ENCODE data around the gene ESF1. TPM values are rescaled to one million over a fixed set of nuclear protein-coding genes. Genes with fewer than 3 reads are reported as not detected.

ESF1 gene
- total and polyA plus RNA-seq, 2 donors (not counting 1 experiment from before 2014, with no cell fraction given) = 0.81 to 13.9 TPM

GRCh38 chr20:13758884-13759283 is 25.8 kb downstream of the ESF1 start:
- no peaks in the 10 kb centered on the region for H3K9me3 ChIP-seq (ENCODE audit: control extremely low read depth in 1 of 3, control insufficient read depth in 2 of 3, insufficient read depth in 1 of 3, low read length in 2 of 3)
- H3K79me2 ChIP-seq (ENCODE audit: control insufficient read depth, insufficient read depth, low read length) = no peaks in the 10 kb centered on the region
- POLR2A ChIA-PET = no interaction called here
- no peak overlapping the region for H3K9ac ChIP-seq (ENCODE audit: low read length)
- H3K4me1 ChIP-seq (ENCODE audit: control insufficient read depth in 2 of 2, insufficient read depth in 2 of 2, low read length in 2 of 2) = no peaks in the 10 kb centered on the region
- H3K4me2 ChIP-seq (replicated peaks; ENCODE audit: low read depth, low read length, poor library complexity, severe bottlenecking) = no peak overlapping the region
- whole genome bisulfite sequencing (ENCODE audit: insufficient coverage) = no CpG with 5 or more reads among the region's 1 CpG
- no peaks in the 10 kb centered on the region for H3K27me3 ChIP-seq (replicated peaks in 1 of 4; ENCODE audit: control extremely low read depth in 1 of 4, control insufficient read depth in 3 of 4, insufficient read depth in 4 of 4, low read length in 3 of 4)
- H3K36me3 ChIP-seq (replicated peaks in 1 of 2; ENCODE audit: control extremely low read depth in 1 of 2, control insufficient read depth in 1 of 2, extremely low read depth in 1 of 2, insufficient read depth in 2 of 2, low read length in 1 of 2) = peaks cover 0 to 38% of the 10 kb centered on the region in 2 experiments
- intact Hi-C loops (cut with micrococcal nuclease) = no loop called here
- ATAC-seq (ENCODE audit: low read depth) = no peak
- no peak for DNase-seq
- no peaks in the 10 kb centered on the region for H3K27me3 Mint-ChIP-seq
- H3K4me3 Mint-ChIP-seq = no peak overlapping the region
- no peak for TF ChIP-seq CTCF (IDR thresholded peaks at IDR 0.05)
- TF ChIP-seq EZH2 (IDR thresholded peaks at IDR 0.05; ENCODE audit: borderline replicate concordance, insufficient read depth, low read depth, low read length, poor library complexity, severe bottlenecking) = no peak
- H2AFZ ChIP-seq (ENCODE audit: insufficient read depth, low read depth, low read length, poor library complexity, severe bottlenecking) = no peak overlapping the region
- CTCF ChIA-PET = interaction anchor here (1.6 kb wide), 1 partner anchor 16 kb away, joined by 3 read pairs; no protein-coding TSS in a partner anchor
- no peak overlapping the region for H3K4me3 ChIP-seq (ENCODE audit: control extremely low read depth in 1 of 5, extremely low read depth in 1 of 5, insufficient read depth in 1 of 5, low read depth in 2 of 5, low read length in 4 of 5)
- H3K27ac Mint-ChIP-seq = no peak overlapping the region
- no peak overlapping the region for H3K27ac ChIP-seq (ENCODE audit: low read length in 2 of 2)
- peaks cover 7% of the 10 kb centered on the region for H3K4me1 Mint-ChIP-seq
- H4K20me1 ChIP-seq (ENCODE audit: control insufficient read depth, insufficient read depth, low read length, poor library complexity, severe bottlenecking) = no peaks in the 10 kb centered on the region
- H3K9me3 Mint-ChIP-seq (ENCODE audit: insufficient read depth) = no peaks in the 10 kb centered on the region

GRCh38 chr20:13756551-13756950 is 28.2 kb downstream of the ESF1 start:
- H2AFZ ChIP-seq (ENCODE audit: insufficient read depth, low read depth, low read length, poor library complexity, severe bottlenecking) = no peak overlapping the region
- H4K20me1 ChIP-seq (ENCODE audit: control insufficient read depth, insufficient read depth, low read length, poor library complexity, severe bottlenecking) = no peaks in the 10 kb centered on the region
- Mint-ChIP-seq H3K4me1 (peaks cover 7% of the 10 kb centered on the region), H3K27ac (no peak overlapping the region), H3K27me3 (no peaks in the 10 kb centered on the region), H3K4me3 (no peak overlapping the region), H3K9me3 (ENCODE audit: insufficient read depth) (no peaks in the 10 kb centered on the region)
- CTCF ChIA-PET = interaction anchor here (2.6 kb wide), 1 partner anchor 16 kb away, joined by 12 read pairs; no protein-coding TSS in a partner anchor
- H3K9ac ChIP-seq (ENCODE audit: low read length) = no peak overlapping the region
- POLR2A ChIA-PET = no interaction called here
- H3K9me3 ChIP-seq (ENCODE audit: control extremely low read depth in 1 of 3, control insufficient read depth in 2 of 3, insufficient read depth in 1 of 3, low read length in 2 of 3) = no peaks in the 10 kb centered on the region
- intact Hi-C loops (cut with micrococcal nuclease) = no loop called here
- no peak for TF ChIP-seq EZH2 (IDR thresholded peaks at IDR 0.05; ENCODE audit: borderline replicate concordance, insufficient read depth, low read depth, low read length, poor library complexity, severe bottlenecking)
- TF ChIP-seq CTCF (IDR thresholded peaks at IDR 0.05) = no peak
- H3K79me2 ChIP-seq (ENCODE audit: control insufficient read depth, insufficient read depth, low read length) = no peaks in the 10 kb centered on the region
- H3K27ac ChIP-seq (ENCODE audit: low read length in 2 of 2) = no peak overlapping the region
- H3K27me3 ChIP-seq (replicated peaks in 1 of 4; ENCODE audit: control extremely low read depth in 1 of 4, control insufficient read depth in 3 of 4, insufficient read depth in 4 of 4, low read length in 3 of 4) = no peaks in the 10 kb centered on the region
- DNase-seq (no peak), ATAC-seq (ENCODE audit: low read depth) (no peak)
- no peak overlapping the region for H3K4me2 ChIP-seq (replicated peaks; ENCODE audit: low read depth, low read length, poor library complexity, severe bottlenecking)
- H3K4me1 ChIP-seq (ENCODE audit: control insufficient read depth in 2 of 2, insufficient read depth in 2 of 2, low read length in 2 of 2) = no peaks in the 10 kb centered on the region
- no peak overlapping the region for H3K4me3 ChIP-seq (ENCODE audit: control extremely low read depth in 1 of 5, extremely low read depth in 1 of 5, insufficient read depth in 1 of 5, low read depth in 2 of 5, low read length in 4 of 5)
- WGBS (ENCODE audit: insufficient coverage) = 100% methylated on average over 1 of the region's 1 CpG
- H3K36me3 ChIP-seq (replicated peaks in 1 of 2; ENCODE audit: control extremely low read depth in 1 of 2, control insufficient read depth in 1 of 2, extremely low read depth in 1 of 2, insufficient read depth in 2 of 2, low read length in 1 of 2) = peaks cover 0 to 36% of the 10 kb centered on the region in 2 experiments
